Stomach (tissue), 4 donors: ENCODE data around the gene TCEANC2.

Experiments used
- EP300 ChIP-seq: sonication (generic); formaldehyde crosslinking; IDR thresholded peaks from one replicate; pipeline ENCODE4 v1.6.1; 2017; ENCODE audit warnings: antibody characterized with exemption
- POLR2A ChIP-seq, 4 donors: fragments of 450-650 bp; IDR thresholded peaks; one replicate each; pipeline ENCODE4 v1.6.1; 2016; ENCODE audit warnings: antibody characterized with exemption in 4 of 4, control low read depth in 2 of 4, mild to moderate bottlenecking in 1 of 4, moderate library complexity in 1 of 4
- POLR2AphosphoS5 ChIP-seq, 3 donors: sonication (generic); formaldehyde crosslinking; IDR thresholded peaks; one replicate each; pipeline ENCODE4 v1.6.1; 2016; ENCODE audit warnings: antibody characterized with exemption in 3 of 3
- TF ChIP-seq, protein P1 (sequence below), 7 experiments: fragments of 450-650 bp in 4 of 7; fragments of 200-600 bp in 3 of 7; sonication (generic) in 3 of 7; IDR thresholded peaks; one replicate each; pipeline ENCODE4 v1.5.1; 2016 to 2019; ENCODE audit warnings: antibody characterized with exemption in 7 of 7, control low read depth in 2 of 7, mild to moderate bottlenecking in 1 of 7

DNA sequence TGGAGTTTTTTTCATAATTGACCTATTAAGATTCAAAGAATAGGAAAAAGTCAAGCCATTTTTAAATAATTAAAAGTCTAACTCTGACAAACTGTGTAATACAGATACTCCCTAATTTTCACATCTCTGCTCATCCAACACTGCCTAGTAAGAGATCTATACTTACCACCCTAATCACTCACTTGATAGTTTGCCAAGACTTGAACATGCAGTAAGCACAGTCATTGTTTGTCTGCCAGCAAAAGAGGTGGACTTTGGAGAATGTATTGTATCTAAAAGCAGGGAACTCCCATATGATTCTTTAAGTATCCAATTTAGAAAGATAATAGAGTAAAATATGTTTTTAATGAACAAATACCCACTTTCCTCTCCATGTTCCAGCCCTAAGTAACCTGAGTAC is 15.9 kb upstream of the TCEANC2 start:
- TF ChIP-seq, protein P1, sequence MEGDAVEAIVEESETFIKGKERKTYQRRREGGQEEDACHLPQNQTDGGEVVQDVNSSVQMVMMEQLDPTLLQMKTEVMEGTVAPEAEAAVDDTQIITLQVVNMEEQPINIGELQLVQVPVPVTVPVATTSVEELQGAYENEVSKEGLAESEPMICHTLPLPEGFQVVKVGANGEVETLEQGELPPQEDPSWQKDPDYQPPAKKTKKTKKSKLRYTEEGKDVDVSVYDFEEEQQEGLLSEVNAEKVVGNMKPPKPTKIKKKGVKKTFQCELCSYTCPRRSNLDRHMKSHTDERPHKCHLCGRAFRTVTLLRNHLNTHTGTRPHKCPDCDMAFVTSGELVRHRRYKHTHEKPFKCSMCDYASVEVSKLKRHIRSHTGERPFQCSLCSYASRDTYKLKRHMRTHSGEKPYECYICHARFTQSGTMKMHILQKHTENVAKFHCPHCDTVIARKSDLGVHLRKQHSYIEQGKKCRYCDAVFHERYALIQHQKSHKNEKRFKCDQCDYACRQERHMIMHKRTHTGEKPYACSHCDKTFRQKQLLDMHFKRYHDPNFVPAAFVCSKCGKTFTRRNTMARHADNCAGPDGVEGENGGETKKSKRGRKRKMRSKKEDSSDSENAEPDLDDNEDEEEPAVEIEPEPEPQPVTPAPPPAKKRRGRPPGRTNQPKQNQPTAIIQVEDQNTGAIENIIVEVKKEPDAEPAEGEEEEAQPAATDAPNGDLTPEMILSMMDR (IDR thresholded peaks at IDR 0.05): no peak
- no peak for TF ChIP-seq POLR2AphosphoS5 (IDR thresholded peaks at IDR 0.05)
- no peak for TF ChIP-seq EP300
- no peak for TF ChIP-seq POLR2A (IDR thresholded peaks at IDR 0.05)
